C4-2B (cell line): ENCODE data around the gene SOS2.

Experiments used
- CTCF ChIP-seq: fragments of 450-650 bp; conservative IDR thresholded peaks from 2 replicates; pipeline ENCODE4 v1.5.1; 2017; ENCODE audit warnings: mild to moderate bottlenecking
- ZFX ChIP-seq: fragments of 450-650 bp; IDR thresholded peaks from 2 replicates; pipeline ENCODE4 v1.6.1; 2017

- TF ChIP-seq CTCF (no peak), ZFX (no peak)
These were observed 75.3 kb downstream of the SOS2 start for GRCh38 chr14:50156111-50156510.
